GM12873 (cell line): ENCODE data around the gene PHKG2.

Source experiments
- TF ChIP-seq, protein P1 (sequence below): IDR thresholded peaks from 2 replicates; pipeline ENCODE4 v1.5.1; 2012; ENCODE audit warnings: low read depth, mild to moderate bottlenecking, moderate library complexity, low read length, control low read depth; ENCODE audit not compliant: insufficient read depth; ENCODE audit errors: missing control alignments

Gene PHKG2

DNA sequence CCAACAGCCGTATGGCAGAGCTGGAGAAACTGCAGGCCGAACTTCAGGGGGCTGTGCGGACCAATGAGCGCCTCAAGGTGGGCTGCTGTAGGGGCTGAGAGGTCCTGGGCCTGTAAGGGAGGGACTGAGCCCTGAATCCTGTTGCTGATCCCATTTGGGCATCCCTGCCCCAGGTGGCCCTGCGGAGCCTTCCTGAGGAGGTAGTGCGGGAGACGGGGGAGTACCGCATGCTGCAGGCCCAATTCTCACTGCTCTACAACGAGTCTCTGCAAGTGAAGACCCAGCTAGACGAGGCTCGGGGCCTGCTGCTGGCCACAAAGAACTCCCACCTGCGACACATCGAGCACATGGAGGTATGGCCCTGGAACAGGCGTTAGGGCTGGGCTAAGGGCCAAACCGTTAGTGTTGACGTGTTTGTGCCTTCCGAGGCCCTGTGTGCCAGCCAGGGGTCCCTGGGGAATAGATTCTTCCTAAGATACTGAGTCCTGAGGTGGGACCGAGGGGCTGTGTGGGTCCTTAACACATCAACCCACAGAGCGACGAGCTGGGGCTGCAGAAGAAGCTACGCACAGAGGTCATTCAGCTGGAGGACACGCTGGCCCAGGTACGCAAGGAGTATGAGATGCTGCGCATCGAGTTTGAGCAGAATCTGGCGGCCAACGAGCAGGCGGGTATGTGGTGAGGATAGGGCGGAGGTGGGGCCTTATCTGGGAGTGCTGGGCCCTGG, 18.1 kb downstream of the PHKG2 start:
- TF ChIP-seq, protein P1, sequence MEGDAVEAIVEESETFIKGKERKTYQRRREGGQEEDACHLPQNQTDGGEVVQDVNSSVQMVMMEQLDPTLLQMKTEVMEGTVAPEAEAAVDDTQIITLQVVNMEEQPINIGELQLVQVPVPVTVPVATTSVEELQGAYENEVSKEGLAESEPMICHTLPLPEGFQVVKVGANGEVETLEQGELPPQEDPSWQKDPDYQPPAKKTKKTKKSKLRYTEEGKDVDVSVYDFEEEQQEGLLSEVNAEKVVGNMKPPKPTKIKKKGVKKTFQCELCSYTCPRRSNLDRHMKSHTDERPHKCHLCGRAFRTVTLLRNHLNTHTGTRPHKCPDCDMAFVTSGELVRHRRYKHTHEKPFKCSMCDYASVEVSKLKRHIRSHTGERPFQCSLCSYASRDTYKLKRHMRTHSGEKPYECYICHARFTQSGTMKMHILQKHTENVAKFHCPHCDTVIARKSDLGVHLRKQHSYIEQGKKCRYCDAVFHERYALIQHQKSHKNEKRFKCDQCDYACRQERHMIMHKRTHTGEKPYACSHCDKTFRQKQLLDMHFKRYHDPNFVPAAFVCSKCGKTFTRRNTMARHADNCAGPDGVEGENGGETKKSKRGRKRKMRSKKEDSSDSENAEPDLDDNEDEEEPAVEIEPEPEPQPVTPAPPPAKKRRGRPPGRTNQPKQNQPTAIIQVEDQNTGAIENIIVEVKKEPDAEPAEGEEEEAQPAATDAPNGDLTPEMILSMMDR = no peak

DNA sequence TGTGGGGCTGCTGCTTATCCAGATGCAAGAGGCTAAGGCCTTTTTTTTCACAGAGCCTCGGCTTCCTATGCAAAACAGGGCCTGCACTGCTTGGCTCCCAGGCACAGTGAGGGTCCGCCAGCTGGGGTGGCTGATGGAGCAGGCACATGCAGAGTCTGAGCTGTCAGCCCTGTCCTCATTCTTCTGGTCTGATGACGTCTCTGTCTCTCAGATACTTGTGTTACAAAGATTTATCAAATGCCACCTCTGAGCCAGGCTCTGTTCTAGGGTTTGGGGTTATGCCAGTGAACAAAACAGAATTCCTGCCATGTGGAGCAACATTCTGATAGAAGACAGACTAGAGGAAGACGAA, 18.7 kb downstream of the PHKG2 start:
- TF ChIP-seq, protein P1 = no peak

DNA sequence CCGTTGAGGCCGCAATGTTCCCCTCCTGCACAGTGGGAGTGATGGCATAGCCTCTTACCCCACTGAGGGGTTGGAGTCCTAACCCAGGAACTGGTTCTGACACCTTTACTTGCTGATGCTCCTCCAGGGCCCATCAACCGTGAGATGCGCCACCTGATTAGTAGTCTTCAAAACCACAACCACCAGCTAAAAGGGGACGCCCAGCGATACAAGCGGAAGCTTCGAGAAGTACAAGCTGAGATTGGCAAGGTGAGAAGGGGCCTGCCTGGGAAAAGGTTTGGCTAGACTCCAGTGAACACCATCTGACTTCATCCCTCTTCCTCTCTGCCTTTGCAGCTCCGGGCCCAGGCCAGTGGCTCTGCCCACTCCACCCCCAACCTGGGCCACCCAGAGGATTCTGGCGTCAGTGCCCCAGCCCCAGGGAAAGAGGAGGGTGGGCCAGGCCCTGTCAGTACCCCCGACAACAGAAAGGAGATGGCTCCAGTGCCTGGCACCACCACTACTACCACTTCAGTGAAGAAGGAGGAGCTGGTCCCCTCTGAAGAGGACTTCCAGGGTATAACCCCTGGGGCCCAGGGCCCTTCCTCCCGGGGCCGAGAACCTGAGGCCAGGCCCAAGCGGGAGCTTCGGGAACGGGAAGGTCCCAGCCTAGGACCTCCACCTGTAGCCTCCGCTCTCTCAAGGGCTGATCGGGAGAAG, 19.7 kb downstream of the PHKG2 start:
- TF ChIP-seq, protein P1 = no peak

DNA sequence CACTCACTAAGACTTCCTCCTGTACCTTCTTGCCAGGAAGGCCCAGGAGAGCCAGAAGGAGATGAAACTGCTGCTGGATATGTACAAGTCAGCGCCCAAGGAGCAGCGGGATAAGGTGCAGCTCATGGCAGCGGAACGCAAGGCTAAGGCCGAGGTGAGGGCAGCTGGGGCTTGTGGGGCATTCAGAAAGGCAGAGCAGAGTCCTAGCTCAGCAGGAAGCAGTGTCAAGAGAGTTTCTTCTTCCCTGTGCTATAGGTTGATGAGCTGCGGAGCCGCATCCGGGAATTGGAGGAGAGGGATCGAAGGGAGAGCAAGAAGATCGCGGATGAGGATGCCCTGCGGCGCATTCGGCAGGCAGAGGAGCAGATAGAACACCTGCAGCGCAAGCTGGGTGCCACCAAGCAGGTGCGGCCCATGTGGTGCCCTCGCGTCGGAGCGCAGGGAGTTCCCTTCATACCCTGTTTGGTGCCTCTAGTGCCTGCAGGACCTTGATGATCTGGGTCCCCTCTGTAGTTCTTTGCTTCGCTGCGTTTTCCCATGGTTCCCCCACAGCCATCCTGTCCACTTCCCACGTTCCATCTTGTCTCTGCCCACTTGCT, 20.5 kb downstream of the PHKG2 start:
- TF ChIP-seq, protein P1 = no peak

DNA sequence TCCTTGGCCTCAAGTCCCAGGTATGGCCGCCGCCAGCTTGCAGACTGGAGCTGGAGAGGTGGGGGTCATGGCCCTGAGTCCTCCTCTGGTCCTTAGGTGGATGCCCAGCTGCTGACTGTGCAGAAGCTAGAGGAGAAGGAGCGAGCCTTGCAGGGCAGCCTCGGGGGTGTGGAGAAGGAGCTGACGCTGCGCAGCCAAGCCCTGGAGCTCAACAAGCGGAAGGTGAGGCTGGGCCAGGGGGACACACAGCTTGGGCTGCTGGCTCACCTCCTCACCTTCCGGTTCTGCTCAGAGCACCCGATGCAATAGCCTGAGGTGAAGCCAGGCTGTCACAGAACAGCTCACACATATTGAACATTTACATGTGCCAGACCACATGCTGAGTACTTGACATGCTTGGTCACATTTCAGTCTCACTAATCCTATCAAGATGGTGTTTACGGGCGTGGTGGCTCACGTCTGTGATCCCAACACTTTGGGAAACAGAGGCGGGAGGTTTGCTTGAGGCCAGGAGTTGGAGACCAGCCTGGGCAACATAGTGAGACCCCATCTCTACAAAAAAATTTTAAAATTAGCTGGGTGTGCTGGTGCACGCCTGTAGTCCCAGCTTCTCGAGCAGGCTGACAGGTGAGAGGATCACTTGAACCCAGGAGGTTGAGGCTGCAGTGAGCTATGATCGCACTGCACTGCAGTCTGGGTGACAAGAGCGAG, 21.3 kb downstream of the PHKG2 start:
- TF ChIP-seq, protein P1 = no peak

DNA sequence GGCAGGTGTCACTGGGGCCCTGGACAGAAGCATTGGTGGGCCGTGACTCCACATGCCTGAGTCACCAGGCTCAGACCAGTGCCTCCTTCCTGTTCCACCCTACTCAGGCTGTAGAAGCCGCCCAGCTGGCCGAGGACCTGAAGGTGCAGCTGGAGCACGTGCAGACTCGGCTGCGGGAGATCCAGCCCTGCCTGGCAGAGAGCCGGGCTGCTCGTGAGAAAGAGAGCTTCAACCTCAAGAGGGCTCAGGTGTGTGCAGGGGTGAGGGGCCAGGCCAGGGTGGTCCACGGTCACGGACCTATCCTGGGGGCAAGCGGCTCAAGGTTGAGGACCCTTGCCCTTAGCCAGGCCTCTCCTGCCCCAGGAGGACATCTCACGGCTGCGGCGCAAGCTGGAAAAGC, 23.5 kb downstream of the PHKG2 start:
- TF ChIP-seq, protein P1 = no peak

DNA sequence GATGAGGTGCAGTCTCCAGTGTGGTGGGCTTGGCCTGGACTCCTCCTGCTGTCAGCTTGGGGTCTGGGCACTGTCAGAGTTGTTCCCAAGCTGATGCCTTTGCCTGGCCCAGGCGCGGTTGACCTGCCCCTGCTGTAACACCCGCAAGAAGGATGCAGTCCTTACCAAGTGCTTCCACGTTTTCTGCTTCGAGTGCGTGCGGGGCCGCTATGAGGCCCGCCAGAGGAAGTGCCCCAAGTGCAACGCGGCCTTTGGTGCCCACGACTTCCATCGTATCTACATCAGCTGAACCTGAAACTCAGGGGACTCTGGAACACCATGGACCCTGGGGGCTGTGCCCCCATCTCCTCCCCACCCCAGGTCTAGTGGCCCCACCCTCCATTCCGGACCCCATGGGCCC, 25.6 kb downstream of the PHKG2 start:
- TF ChIP-seq, protein P1 = no peak
